Measurements from ENCODE around the gene FCHSD2. TPM values are rescaled to one million over a fixed set of nuclear protein-coding genes. Genes with fewer than 3 reads are reported as not detected.

FCHSD2 gene
- total and polyA plus RNA-seq, 9 of the 15 experiments (the other 6 are each of a cell fraction or from before 2014, with no cell fraction given): 1.8 to 14.7 (median 6.4) TPM

GRCh38 chr11:73162196-73162740 is 20.1 kb upstream of the FCHSD2 start (continued):
- TF ChIP-seq CHD2 (IDR thresholded peaks at IDR 0.05; ENCODE audit: low read depth, low read length): no peak
- 0 out of 2 replicates have a peak, but pooled peaks have one; percentile 19 for TF ChIP-seq ZBTB40 (IDR thresholded peaks at IDR 0.05)
- no peak for TF ChIP-seq ZBTB40 (CRISPR knock-in tag; IDR thresholded peaks at IDR 0.05)
- no peak for TF ChIP-seq ETS1 (conservative IDR thresholded peaks at IDR 0.05; ENCODE audit: control insufficient read depth, low read depth, low read length)
- no peak for TF ChIP-seq REST (IDR thresholded peaks at IDR 0.05; ENCODE audit: borderline replicate concordance)
- no peak for TF ChIP-seq REST (CRISPR knock-in tag; IDR thresholded peaks at IDR 0.05; ENCODE audit: low read depth)
- TF ChIP-seq L3MBTL2 (IDR thresholded peaks at IDR 0.05): peak; percentile 70; the same call in 1 of the 2 replicates
- TF ChIP-seq CHCHD3 (CRISPR knock-in tag; IDR thresholded peaks at IDR 0.05): no peak
- no peak for TF ChIP-seq DIDO1 (tag; IDR thresholded peaks at IDR 0.05; ENCODE audit: low read depth)

All from K562 (cell line).